ENCODE results near the gene CAT.

The CAT gene

DNA sequence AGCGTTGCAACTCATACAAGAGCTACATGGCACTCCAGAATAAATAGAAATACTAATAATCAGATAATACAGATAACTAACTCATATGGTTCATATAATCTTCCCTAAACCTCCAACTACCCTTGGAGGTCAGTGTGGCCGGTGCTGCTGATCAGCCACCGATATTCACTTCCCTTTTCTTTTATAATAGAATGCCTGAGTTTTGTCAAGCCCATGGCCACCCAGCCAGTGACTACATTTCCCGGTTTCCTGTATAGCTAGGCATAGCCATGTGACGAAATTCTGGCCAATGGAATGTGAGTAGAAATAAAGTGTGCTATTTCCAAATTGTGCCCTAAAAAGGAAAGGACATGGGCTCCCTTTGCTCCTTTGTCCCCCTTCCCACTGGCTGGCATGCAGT lies 5.9 kb upstream of the CAT start:
- ChIA-PET CTCF (interaction anchor here (0.8 kb wide), 2 partner anchors 11 to 17 kb away, joined by 4 read pairs; no protein-coding TSS in a partner anchor), POLR2A (no interaction called here)
- no peak for TF ChIP-seq CTCF (IDR thresholded peaks at IDR 0.05; ENCODE audit: control extremely low read depth, extremely low read depth, low read depth, missing control alignments)
- DNase-seq (ENCODE audit: extremely low spot score), result no peak

- DNase-seq (ENCODE audit: extremely low spot score), result no peak
- ChIA-PET POLR2A (no interaction called here), CTCF (interaction anchor here (1.1 kb wide), 1 partner anchor 12 kb away, joined by 4 read pairs; no protein-coding TSS in a partner anchor)
- no peak for TF ChIP-seq CTCF (IDR thresholded peaks at IDR 0.05; ENCODE audit: control extremely low read depth, extremely low read depth, low read depth, missing control alignments)
These were observed 4.8 kb upstream of the CAT start for GRCh38 chr11:34433899-34434298.

DNA sequence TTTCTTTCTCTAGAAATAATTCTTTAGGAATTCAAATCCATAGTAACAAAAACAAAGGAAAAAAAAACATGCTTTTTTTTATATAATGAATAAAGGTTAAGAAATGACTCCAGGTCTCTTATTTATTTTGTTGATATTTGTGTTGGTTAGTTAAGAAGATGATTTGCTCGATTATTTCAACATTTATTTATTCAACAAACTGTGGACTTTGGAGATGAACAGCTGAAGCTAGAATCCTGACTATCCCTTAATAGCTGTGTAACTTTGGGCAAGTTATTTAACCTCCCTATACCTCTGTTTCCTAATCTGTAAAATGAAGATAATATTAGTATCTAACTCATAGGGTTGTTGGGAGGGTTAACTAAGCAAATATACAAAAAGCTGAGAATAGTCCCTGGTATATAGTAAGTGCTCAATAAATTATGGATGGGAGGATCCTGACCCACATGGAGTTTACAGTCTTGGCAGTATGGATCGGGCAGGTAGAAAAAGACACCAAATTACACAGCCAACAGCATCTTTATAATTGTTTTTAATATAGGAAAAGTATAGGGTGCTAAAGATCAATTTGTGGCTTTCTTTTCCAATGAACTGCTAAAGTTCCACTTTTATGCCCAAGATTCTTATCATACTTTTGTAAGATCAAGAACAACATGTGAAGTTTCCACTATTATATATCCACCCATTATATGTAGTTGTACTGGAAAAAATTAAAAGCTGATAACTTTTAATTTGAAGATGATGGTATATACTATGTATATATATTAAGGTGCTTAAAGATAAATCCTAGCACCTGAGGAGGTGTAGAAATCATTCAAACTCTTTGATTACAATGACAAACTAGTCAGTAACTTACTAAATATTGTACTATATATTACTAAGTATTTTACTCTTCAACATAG lies 1.3 kb upstream of the CAT start:
- CTCF ChIA-PET, result interaction anchor here (1.1 to 3.7 kb wide), 4 partner anchors 10 to 263 kb away, joined by 3 to 13 read pairs (median 4); no protein-coding TSS in a partner anchor
- DNase-seq (ENCODE audit: extremely low spot score), result no peak
- POLR2A ChIA-PET, result no interaction called here
- TF ChIP-seq CTCF (IDR thresholded peaks at IDR 0.05; ENCODE audit: control extremely low read depth, extremely low read depth, low read depth, missing control alignments), result no peak

DNA sequence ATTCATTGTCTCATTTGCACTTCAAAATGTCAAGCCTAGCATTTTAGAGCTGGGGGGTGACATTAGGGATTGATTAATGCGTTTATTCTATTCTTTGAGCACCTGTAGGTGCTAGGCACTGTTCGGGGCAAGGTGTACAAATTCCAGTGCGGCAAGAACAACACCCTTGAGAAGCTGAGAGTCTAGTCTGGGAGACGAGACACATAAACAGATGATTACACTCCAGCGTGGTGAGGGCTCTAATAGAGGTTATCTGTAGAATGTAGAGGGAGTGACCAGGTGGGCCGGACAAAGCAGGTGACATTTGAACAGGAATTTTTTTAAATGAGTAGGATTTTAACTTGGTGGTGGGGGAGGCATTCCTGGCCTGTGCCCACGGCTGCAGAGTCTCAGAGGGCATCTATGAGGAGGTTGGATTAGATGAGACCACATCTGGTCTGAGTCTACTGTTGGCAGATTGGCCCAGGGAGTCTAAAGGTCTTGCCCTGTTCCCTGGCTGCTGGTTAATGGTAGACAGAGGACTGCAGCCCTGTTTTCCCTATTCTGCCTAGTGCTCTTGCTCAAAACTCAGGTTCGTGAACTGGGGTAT lies 970 bp downstream of the CAT start:
- POLR2A ChIA-PET, result no interaction called here
- TF ChIP-seq CTCF (IDR thresholded peaks at IDR 0.05; ENCODE audit: control extremely low read depth, extremely low read depth, low read depth, missing control alignments), result no peak
- CTCF ChIA-PET, result interaction anchor here (1.3 to 3.7 kb wide), 2 partner anchors 29 to 82 kb away, joined by 3 to 13 read pairs; partner anchors contain the start of gene ABTB2
- DNase-seq (ENCODE audit: extremely low spot score), result no peak

DNA sequence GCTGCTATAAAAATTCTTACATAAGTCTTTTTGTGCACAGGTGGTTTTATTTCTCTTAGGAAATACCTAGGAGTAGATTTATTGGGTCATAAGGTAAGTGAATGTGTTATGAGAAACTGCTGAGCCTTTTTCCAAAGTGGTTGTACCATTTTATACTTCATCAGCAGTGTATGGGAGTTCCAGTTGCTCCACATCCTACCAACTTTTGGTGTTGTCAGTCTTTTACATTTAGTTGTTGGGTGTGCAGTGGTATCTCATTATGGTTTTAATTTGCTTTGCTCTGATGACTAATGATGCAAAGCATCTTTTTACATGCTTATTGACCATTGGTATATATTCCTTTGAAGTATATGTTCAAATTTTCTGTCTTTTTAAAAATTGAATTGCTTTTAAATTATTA lies 3.1 kb downstream of the CAT start:
- ChIA-PET POLR2A (no interaction called here), CTCF (interaction anchor here (0.9 to 1.2 kb wide), 2 partner anchors 10 to 50 kb away, joined by 3 read pairs; no protein-coding TSS in a partner anchor)
- no peak for DNase-seq (ENCODE audit: extremely low spot score)
- TF ChIP-seq CTCF (IDR thresholded peaks at IDR 0.05; ENCODE audit: control extremely low read depth, extremely low read depth, low read depth, missing control alignments), result no peak

GRCh38 chr11:34443136-34443535 lies 4.4 kb downstream of the CAT start:
- ChIA-PET POLR2A (interaction anchor here (0.6 kb wide), 1 partner anchor 443 kb away, joined by 4 read pairs; no protein-coding TSS in a partner anchor), CTCF (no interaction called here)
- TF ChIP-seq CTCF (IDR thresholded peaks at IDR 0.05; ENCODE audit: control extremely low read depth, extremely low read depth, low read depth, missing control alignments), result no peak
- no peak for DNase-seq (ENCODE audit: extremely low spot score)
